Activated CD4-positive, alpha-beta T cell treated with anti-CD3 and anti-CD28 coated beads, Interleukin-2, amount 50 U/mL, for 48 hours (primary cell): ENCODE measurements around the gene KCTD17.

Source experiments
- DNase-seq, 2 experiments: peaks; one replicate each; pipeline ENCODE4 v3.0.0-alpha.2; 2020

KCTD17 gene

GRCh38 chr22:37111156-37111717 lies 59.7 kb downstream of the KCTD17 start:
- no peak for DNase-seq

- no peak for DNase-seq
These were observed 60.7 kb downstream of the KCTD17 start for GRCh38 chr22:37112084-37112728.
